Muscle layer of duodenum (tissue), 2 donors: ENCODE measurements around the gene STIM2.
"Not testable (repeated sequence)": the region's sequence is repeated elsewhere in the genome, so short reads cannot be mapped to it uniquely, and the experiment has no call there.

Experiments
- H3K27ac ChIP-seq: one replicate; pipeline ENCODE4 v1.7.0; 2013; ENCODE audit warnings: mild to moderate bottlenecking, low read length
- H3K27me3 ChIP-seq: one replicate; pipeline ENCODE4 v1.7.0; 2013; ENCODE audit warnings: low read depth, mild to moderate bottlenecking, control low read depth, low read length
- H3K36me3 ChIP-seq, 2 donors: one replicate each; pipeline ENCODE4 v1.7.0; 2013; ENCODE audit warnings: low read length in 2 of 2, control low read depth in 1 of 2, mild to moderate bottlenecking in 1 of 2; ENCODE audit not compliant: insufficient read depth in 2 of 2, control insufficient read depth in 1 of 2
- H3K4me1 ChIP-seq, 2 donors: one replicate each; pipeline ENCODE4 v1.7.0; 2013; ENCODE audit warnings: low read length in 2 of 2, mild to moderate bottlenecking in 2 of 2, control low read depth in 1 of 2, moderate library complexity in 1 of 2; ENCODE audit not compliant: insufficient read depth in 2 of 2, control insufficient read depth in 1 of 2
- H3K4me3 ChIP-seq, 2 donors: one replicate each; pipeline ENCODE4 v1.7.0; 2013; ENCODE audit warnings: low read length in 2 of 2, low read depth in 1 of 2, mild to moderate bottlenecking in 1 of 2
- H3K9me3 ChIP-seq, 2 donors: one replicate each; pipeline ENCODE4 v1.7.0; 2013; ENCODE audit warnings: low read length in 2 of 2, control low read depth in 1 of 2, mild to moderate bottlenecking in 1 of 2; ENCODE audit not compliant: control insufficient read depth in 1 of 2
- donor health status: healthy.

Gene STIM2

GRCh38 chr4:26822546-26822945 lies 38.1 kb upstream of the STIM2 start:
- H3K27ac ChIP-seq, result peak overlapping the region; percentile 16
- no peak overlapping the region for H3K4me3 ChIP-seq
- H3K9me3 ChIP-seq, result no peaks in the 10 kb centered on the region

GRCh38 chr4:26822974-26823373 lies 37.7 kb upstream of the STIM2 start:
- H3K36me3 ChIP-seq, H3K27me3 ChIP-seq, H3K9me3 ChIP-seq, H3K4me3 ChIP-seq, H3K4me1 ChIP-seq: not testable (repeated sequence)
- H3K27ac ChIP-seq, result peak overlapping the region; percentile 16

More at GRCh38 chr4:26822546-26822945, 38.1 kb upstream of the STIM2 start:
- H3K4me1 ChIP-seq, result no peaks in the 10 kb centered on the region
- no peaks in the 10 kb centered on the region for H3K27me3 ChIP-seq
- no peaks in the 10 kb centered on the region for H3K36me3 ChIP-seq

GRCh38 chr4:26823583-26823982 lies 37.1 kb upstream of the STIM2 start:
- Histone ChIP-seq H3K36me3 (no peaks in the 10 kb centered on the region), H3K4me1 (no peaks in the 10 kb centered on the region), H3K27me3 (no peaks in the 10 kb centered on the region), H3K4me3 (no peak overlapping the region), H3K9me3 (no peaks in the 10 kb centered on the region), H3K27ac (no peak overlapping the region)

GRCh38 chr4:26824667-26825066 lies 36.0 kb upstream of the STIM2 start:
- Histone ChIP-seq H3K4me1 (no peaks in the 10 kb centered on the region), H3K27me3 (no peaks in the 10 kb centered on the region), H3K4me3 (no peak overlapping the region), H3K36me3 (no peaks in the 10 kb centered on the region), H3K27ac (no peak overlapping the region), H3K9me3 (no peaks in the 10 kb centered on the region)

GRCh38 chr4:26826721-26827120 lies 33.9 kb upstream of the STIM2 start:
- Histone ChIP-seq H3K4me1 (no peaks in the 10 kb centered on the region), H3K36me3 (no peaks in the 10 kb centered on the region), H3K9me3 (no peaks in the 10 kb centered on the region), H3K27ac (no peak overlapping the region), H3K27me3 (no peaks in the 10 kb centered on the region), H3K4me3 (no peak overlapping the region)

- H3K9me3 ChIP-seq, H3K27ac ChIP-seq, H3K27me3 ChIP-seq, H3K36me3 ChIP-seq, H3K4me3 ChIP-seq, H3K4me1 ChIP-seq: not testable (repeated sequence)
Observed at GRCh38 chr4:26827336-26827735, 33.3 kb upstream of the STIM2 start.

- Histone ChIP-seq H3K4me1 (no peaks in the 10 kb centered on the region), H3K9me3 (no peaks in the 10 kb centered on the region), H3K27ac (no peak overlapping the region), H3K36me3 (no peaks in the 10 kb centered on the region), H3K4me3 (no peak overlapping the region), H3K27me3 (no peaks in the 10 kb centered on the region)
Observed at GRCh38 chr4:26827798-26828197, 32.8 kb upstream of the STIM2 start.

GRCh38 chr4:26829018-26829417 lies 31.6 kb upstream of the STIM2 start:
- no peak overlapping the region for H3K4me3 ChIP-seq
- no peaks in the 10 kb centered on the region for H3K4me1 ChIP-seq
- no peaks in the 10 kb centered on the region for H3K27me3 ChIP-seq
- H3K9me3 ChIP-seq, result no peaks in the 10 kb centered on the region
- H3K27ac ChIP-seq, result no peak overlapping the region
- no peaks in the 10 kb centered on the region for H3K36me3 ChIP-seq

- Histone ChIP-seq H3K27ac (no peak overlapping the region), H3K9me3 (no peaks in the 10 kb centered on the region)
Observed at GRCh38 chr4:26830033-26830432, 30.6 kb upstream of the STIM2 start.

GRCh38 chr4:26830701-26831100 lies 29.9 kb upstream of the STIM2 start:
- no peaks in the 10 kb centered on the region for H3K27me3 ChIP-seq
- H3K9me3 ChIP-seq, result no peaks in the 10 kb centered on the region
- no peaks in the 10 kb centered on the region for H3K36me3 ChIP-seq
- H3K4me1 ChIP-seq, result no peaks in the 10 kb centered on the region
- no peak overlapping the region for H3K4me3 ChIP-seq
- no peak overlapping the region for H3K27ac ChIP-seq

More at GRCh38 chr4:26830033-26830432, 30.6 kb upstream of the STIM2 start:
- Histone ChIP-seq H3K27me3 (no peaks in the 10 kb centered on the region), H3K4me3 (no peak overlapping the region), H3K4me1 (no peaks in the 10 kb centered on the region), H3K36me3 (no peaks in the 10 kb centered on the region)

- H3K4me1 ChIP-seq, result peaks cover 0 to 5% of the 10 kb centered on the region in 2 donors
- no peak overlapping the region for H3K27ac ChIP-seq
- no peaks in the 10 kb centered on the region for H3K27me3 ChIP-seq
- no peaks in the 10 kb centered on the region for H3K36me3 ChIP-seq
- no peaks in the 10 kb centered on the region for H3K9me3 ChIP-seq
- no peak overlapping the region for H3K4me3 ChIP-seq
Observed at GRCh38 chr4:26836539-26836938, 24.1 kb upstream of the STIM2 start.

GRCh38 chr4:26837993-26838842 lies 22.4 kb upstream of the STIM2 start:
- no peak overlapping the region for H3K4me3 ChIP-seq
- H3K4me1 ChIP-seq, result peaks cover 0 to 5% of the 10 kb centered on the region in 2 donors
- H3K27ac ChIP-seq, result no peak overlapping the region
- H3K27me3 ChIP-seq, result no peaks in the 10 kb centered on the region
- no peaks in the 10 kb centered on the region for H3K36me3 ChIP-seq
- no peaks in the 10 kb centered on the region for H3K9me3 ChIP-seq
